A673 (cell line): Measurements from ENCODE around the gene ARHGAP5.

Experiments used
- EZH2 ChIP-seq: fragments of 200-600 bp; sonication (generic); IDR thresholded peaks from 2 replicates; pipeline ENCODE4 v1.6.1; 2017; ENCODE audit warnings: borderline replicate concordance, low read depth, mild to moderate bottlenecking, mixed read lengths, antibody characterized with exemption, low read length; ENCODE audit not compliant: poor library complexity, severe bottlenecking
- TF ChIP-seq, protein P1 (sequence below): fragments of 300-800, 200-600 bp; sonication (generic); conservative IDR thresholded peaks from 2 replicates; pipeline ENCODE4 v1.5.1; 2017; ENCODE audit warnings: low read depth, mild to moderate bottlenecking, antibody characterized with exemption, low read length, moderate library complexity, mixed read lengths

DNA sequence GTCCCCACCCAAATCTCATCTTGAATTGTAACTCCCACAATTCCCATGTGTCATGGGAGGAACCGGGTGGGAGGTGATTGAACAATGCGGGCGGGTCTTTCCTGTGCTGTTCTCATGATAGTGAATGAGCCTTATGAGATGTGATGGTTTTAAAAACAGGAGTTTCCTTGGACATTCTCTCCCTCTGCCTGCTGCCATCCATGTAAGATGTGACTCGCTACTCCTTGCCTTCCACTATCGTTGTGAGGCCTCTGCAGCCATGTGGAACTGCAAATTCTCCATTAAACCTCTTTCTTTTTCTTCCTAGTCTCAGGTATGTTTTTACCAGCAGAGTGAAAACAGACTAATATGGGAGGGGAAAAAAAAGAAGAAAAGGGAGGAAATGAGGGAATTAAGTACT is 22.6 kb upstream of the ARHGAP5 start:
- TF ChIP-seq, protein P1, sequence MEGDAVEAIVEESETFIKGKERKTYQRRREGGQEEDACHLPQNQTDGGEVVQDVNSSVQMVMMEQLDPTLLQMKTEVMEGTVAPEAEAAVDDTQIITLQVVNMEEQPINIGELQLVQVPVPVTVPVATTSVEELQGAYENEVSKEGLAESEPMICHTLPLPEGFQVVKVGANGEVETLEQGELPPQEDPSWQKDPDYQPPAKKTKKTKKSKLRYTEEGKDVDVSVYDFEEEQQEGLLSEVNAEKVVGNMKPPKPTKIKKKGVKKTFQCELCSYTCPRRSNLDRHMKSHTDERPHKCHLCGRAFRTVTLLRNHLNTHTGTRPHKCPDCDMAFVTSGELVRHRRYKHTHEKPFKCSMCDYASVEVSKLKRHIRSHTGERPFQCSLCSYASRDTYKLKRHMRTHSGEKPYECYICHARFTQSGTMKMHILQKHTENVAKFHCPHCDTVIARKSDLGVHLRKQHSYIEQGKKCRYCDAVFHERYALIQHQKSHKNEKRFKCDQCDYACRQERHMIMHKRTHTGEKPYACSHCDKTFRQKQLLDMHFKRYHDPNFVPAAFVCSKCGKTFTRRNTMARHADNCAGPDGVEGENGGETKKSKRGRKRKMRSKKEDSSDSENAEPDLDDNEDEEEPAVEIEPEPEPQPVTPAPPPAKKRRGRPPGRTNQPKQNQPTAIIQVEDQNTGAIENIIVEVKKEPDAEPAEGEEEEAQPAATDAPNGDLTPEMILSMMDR: no peak
- no peak for TF ChIP-seq EZH2
